Tongue (tissue), 2 donors: ENCODE measurements around the gene SAPCD2. TPM values are rescaled to one million over a fixed set of nuclear protein-coding genes. Genes with fewer than 3 reads are reported as not detected.
"Not testable (repeated sequence)": the region's sequence is repeated elsewhere in the genome, so short reads cannot be mapped to it uniquely, and the experiment has no call there.

Experiments used
- DNase-seq: peaks from one replicate; pipeline ENCODE4 v3.0.0-alpha.2; 2015
- total RNA-seq: library from RNA; depleted of rRNA; stranded (reverse); fragments of >200 nt; gene quantifications from one replicate; pipeline ENCODE4 v1.2.3, GENCODE V29; 2014

SAPCD2 gene
- total RNA-seq: 5.6 TPM

DNA sequence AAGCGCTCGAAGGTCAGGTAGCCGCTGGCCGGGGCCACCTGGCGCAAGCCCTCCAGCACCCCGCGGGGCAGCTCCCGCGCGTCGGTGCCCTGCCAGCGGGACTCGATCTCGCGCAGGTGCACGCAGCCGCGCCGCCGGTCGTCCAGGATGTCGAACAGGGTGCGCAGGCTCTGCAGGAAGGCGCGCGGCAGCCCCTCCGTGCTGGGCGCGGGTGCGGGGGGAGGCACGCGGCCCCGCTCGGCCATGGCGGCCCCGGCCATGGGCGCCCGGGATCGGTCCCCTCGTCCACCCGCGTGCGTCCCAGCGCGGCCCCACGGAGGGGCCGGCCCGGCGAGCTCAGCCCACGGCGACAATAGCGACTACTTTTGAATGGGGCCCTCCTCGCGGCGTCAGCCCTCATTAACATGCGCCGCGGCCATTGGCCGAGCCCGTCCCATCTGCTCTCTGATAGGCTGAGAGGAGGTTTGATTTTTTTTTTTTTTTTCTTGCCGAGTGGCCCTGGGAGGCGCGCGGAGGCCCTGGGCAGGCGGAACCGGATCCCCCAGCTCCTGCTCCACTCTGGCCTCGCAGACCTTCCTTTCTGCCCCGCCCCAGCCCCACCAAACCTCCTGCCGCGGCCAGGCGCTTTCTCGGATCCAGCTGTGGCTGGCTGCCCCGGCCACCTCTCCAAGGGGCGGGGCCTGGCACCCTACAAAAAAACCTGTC is at the start of gene SAPCD2:
Gene SAPCD2, minus strand, starts transcription at position 357 of the 705 bp plus-strand sequence. Its CDS starts 97 bp downstream, at position 260.
- peak; percentile 94 for DNase-seq

GRCh38 chr9:137118092-137118603 is 47.8 kb upstream of the SAPCD2 start:
- DNase-seq: not testable (repeated sequence)

DNA sequence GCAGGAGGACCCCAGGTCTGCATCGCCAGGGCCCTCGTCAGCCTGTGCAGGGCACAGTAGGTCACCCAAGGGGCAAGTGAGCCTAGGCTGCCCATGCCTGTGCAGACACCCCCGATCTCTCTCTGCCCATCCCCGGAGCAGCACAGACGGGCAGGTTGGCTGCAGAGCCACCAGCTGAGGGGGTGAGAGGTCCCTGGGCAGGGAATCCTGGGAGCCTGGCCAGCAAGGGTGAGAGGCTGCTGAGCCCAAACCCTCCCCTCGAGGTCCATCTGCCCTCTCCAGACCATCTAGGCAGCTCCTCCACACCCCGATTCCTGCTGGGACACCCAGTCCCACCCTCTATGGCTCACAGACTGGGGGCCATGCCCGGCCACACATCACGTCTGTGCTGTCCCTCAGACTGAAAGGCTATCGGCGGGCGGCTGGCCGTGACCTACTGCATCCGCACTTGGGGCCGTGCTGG is 46.9 kb upstream of the SAPCD2 start:
- no peak for DNase-seq

DNA sequence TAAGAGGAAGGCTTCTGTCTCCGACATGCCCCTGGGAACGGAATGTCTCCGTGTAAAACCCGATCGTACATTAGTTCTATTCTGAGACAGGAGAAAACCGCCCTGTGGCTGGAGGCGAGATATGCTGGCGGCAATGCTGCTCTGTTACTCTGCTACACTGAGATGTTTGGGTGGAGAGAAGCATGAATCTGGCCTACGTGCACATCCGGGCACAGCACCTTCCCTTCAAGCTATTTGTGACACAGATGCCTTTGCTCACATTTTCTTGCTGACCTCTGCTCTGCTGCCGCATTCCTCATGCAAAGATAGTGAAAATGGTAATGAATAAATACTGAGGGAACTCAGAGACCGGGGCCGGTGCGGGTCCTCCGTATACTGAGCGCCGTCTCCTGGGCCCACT is 46.4 kb upstream of the SAPCD2 start:
- no peak for DNase-seq

DNA sequence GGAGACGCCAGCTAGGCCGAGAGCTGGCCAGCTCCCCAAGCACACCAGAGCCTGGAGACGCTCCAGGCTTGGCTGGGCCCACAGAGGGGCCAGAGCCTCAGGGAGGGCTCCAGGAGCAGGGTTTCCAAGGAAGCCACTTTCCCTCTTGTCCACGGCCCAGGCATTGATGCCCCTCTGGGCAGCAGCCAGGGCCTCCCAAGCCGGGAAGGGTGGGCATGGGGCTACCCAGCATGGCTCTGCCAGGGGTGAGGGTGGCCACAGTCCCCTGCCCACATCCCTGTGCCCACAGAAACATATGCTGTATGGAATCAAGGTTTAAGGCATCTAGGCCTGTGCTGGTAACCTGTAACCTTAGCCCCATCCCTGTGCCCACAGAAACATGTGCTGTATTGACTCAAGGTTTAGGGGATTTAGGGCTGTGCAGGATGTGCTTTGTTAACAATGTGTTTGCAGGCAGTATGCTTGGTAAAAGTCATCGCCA is 45.7 kb upstream of the SAPCD2 start:
- no peak for DNase-seq

DNA sequence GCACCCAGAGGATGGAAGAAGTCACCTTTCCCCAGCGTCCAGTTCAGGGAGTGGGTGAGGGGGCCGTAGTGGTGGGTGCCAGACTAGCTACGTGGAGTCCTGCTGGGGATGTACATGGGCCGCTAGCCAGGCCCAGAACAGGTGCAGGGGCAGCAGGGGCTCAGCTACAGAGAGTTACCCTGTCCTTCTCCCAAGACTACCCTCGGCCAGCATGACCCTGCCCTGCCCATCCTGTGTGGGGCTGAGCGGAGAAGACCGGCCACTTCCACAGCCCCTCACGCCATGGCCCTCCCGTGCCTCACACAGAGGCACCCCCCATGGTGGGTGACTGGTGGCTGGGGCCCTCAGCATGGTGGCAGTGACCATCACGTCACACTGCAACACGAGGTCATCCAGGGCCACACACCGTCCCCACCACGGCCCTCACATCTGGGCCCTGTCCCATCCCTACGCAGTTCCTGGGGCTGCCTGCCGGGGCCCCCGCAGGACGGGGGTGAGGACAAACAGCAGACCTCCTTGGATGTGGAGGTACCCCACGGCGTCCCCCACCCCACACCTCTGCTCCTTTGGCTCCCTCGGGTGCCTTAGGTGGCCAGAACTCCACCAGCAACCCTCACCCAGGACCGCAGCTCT is 45.2 kb upstream of the SAPCD2 start:
- DNase-seq: no peak

DNA sequence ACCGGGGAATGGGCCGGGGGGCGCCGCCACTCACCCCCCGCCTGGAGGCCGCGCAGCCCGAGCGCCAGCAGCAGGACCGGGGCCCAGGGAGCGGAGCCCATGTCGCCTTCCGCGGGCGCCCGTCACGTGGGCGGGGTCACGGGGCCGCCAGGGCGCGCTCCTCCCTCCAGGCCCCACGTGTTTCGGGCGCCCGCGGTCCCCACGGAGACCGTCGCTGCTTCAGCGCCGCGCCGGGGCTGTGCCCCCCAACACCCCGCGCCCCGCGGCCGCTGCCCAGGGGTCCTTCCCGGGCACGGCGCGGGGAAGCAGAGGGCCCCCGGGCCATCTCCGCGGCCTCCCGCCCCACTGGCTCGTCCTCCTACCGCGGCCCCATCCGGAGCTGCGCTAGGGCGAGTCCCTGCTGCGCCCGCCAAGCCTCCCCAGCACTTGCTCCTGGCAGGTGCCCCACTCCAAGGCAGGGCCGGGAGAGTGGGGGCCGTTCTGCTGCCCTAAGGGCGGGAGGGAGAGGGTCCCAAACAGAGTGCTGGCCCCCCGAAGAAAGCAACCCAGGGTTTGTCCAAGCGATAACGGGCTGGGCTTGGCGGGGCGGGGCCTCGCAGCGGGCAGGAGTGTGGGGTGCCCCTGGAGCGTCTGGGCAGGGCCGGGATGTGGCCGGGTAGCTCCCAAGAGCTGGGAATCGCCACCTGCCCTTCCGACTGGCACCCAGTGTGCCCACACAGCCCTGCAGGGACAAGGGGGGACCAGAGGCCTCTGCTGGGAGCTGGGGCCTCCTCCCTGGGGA is 44.4 kb upstream of the SAPCD2 start, which contains the start of gene DPP7:
Gene DPP7, minus strand, starts transcription at position 121 of the 781 bp plus-strand sequence. Its CDS starts 20 bp downstream, at position 101.
- DNase-seq: peak; percentile 57

- no peak for DNase-seq
These were observed 43.9 kb upstream of the SAPCD2 start for GRCh38 chr9:137114220-137114612.

- DNase-seq: no peak
These were observed 43.2 kb upstream of the SAPCD2 start for GRCh38 chr9:137113385-137114159.

DNA sequence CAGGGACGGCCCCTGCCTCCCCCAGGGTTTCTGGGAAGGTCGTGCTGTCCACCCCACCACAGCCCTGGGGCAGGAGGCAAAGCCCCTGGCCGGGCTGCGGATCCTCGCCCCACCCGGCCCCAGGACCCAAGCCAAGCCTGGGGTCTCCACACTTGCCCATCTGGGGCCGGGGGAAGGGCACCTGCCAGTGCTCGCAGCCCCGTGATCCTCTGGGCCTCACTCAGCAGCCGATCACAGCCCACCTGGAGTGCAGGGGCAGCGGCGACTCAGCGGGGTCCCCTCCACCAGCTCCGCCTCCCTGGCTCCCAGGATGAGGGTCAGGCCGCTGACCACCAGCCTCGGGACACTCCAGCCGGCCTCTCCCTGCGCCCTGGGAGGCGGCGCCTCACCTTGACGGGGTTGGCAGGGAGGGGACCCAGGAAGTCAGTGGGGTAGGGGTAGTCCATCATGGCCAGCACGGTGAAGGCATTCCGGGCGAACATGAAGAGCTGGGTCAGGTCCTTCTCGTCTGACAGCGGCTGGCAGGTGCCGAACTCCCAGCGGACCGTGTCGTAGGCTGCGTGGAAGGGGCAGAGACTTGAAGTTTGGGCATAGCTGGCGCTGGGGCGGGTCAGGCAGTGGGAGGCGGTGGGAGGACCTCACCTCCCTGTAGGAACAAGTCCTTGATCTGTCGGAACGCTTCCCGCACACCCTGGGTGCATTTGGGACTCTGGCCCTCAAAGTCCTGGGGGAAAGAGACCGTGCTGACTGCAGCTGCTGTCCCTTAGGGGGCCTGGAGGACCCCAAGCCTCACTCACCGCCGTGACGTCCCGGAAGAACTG is 42.4 kb upstream of the SAPCD2 start:
- DNase-seq: no peak

DNA sequence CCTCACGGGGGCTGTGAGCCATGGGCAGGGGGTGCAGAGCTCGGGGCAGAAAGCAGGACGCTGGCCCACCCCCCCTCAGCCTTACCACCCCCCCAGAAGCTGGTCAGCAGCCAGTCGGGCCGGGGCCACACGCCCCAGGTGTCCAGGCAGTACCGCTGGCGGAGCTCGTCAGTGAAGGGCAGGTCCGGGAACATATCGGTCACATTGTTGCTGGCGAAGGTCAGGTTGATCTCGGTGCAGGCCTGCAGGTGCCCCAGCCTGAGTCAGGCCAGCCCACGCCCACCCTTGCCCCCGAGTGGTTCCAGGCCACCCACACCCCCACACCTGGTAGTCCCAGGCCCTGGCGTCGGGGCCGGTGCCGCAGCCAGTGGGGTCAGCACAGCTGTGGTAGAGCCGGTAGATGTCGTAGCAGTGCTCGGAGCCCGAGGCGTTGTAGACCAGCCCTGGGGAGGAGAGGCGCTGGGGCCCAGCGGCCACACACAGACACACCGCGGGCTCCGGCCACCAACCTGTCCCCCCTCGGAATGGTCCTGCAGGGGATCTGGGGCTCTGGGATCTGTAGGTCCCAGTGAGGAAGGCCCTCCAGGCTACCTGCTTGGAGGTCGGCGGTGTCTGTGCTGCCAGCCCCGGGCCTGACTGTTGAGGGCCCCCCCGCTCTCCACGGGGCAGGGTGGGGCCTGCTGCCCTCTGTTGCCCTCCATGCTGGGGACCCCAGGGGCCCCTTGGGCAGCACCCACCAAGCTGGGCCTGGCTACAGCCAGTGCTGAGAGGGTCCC is 41.6 kb upstream of the SAPCD2 start:
- DNase-seq: no peak

DNA sequence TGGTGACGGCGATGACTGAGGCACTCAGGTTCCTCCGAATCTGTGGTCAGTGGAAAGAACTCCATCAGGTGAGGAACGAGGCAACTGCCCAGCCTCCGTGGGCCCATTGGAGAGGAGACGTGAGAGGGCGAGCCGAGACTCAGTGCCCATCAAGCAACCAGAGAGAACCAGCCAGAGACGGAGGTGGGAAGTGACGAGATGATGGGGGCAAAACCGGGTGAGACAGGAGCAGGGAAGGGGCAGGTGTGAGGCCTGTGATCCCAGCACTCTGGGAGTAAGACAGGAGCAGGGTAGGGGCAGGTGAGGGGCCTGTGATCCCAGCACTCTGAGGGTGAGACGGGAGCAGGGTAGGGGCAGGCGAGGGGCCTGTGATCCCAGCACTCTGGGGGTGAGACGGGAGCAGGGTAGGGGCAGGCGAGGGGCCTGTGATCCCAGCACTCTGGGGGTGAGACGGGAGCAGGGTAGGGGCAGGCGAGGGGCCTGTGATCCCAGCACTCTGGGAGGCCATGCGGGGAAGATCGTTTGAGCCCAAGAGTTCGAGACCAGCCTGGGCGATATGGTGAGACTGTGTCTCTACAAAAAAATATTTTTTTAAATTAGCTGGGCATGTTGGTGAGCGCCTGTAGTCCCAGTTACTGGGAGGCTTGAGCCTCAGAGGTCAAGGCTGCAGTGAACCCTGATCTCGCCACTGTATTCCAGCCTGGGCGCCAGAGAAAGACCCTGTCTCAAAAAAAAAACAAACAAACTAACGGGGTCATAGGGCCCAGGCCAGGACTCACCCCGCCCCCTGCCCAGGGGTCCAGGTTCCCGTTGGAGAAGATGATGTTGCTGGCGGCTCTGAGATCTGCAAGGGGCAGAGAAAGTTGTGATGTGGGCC is 40.8 kb upstream of the SAPCD2 start:
- DNase-seq: no peak

- no peak for DNase-seq
These were observed 40.0 kb upstream of the SAPCD2 start for GRCh38 chr9:137110147-137110910.

- DNase-seq: no peak
These were observed 39.1 kb upstream of the SAPCD2 start for GRCh38 chr9:137109250-137110146.

DNA sequence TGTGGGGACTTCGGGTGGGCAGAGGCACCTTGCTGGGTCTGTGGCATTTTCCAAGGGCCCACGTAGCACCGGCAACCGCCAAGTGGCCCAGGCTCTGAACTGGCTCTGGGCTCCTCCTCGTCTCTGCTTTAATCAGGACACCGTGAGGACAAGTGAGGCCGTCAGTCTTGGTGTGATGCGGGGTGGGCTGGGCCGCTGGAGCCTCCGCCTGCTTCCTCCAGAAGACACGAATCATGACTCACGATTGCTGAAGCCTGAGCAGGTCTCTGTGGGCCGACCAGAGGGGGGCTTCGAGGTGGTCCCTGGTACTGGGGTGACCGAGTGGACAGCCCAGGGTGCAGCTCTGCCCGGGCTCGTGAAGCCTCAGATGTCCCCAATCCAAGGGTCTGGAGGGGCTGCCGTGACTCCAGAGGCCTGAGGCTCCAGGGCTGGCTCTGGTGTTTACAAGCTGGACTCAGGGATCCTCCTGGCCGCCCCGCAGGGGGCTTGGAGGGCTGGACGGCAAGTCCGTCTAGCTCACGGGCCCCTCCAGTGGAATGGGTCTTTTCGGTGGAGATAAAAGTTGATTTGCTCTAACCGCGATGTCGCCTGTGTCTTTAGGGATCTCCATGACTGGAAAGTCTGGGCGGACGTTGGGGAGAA is 38.4 kb upstream of the SAPCD2 start:
- DNase-seq: no peak

GRCh38 chr9:137107982-137108381 is 37.6 kb upstream of the SAPCD2 start:
- DNase-seq: no peak
